Transverse colon (tissue), 4 donors: ENCODE results near the gene GPHN. TPM values are rescaled to one million over a fixed set of nuclear protein-coding genes. Genes with fewer than 3 reads are reported as not detected.

Source experiments
- DNase-seq: peaks from one replicate; pipeline ENCODE4 v3.0.0-alpha.2; 2019
- H3K27ac ChIP-seq, 4 donors: fragments of 200-600 bp; sonication (generic); 2 replicates each; pipeline ENCODE4 v1.5.1; 2016 to 2018; ENCODE audit warnings: inconsistent platforms in 4 of 4
- H3K27me3 ChIP-seq: fragments of 200-600 bp; sonication (generic); 2 replicates; pipeline ENCODE4 v1.5.1; 2017; ENCODE audit warnings: inconsistent platforms
- H3K36me3 ChIP-seq, 4 donors: fragments of 200-600 bp; sonication (generic); 2 replicates each; pipeline ENCODE4 v1.5.1; 2017 to 2019; ENCODE audit warnings: inconsistent platforms in 4 of 4
- H3K4me1 ChIP-seq, 4 donors: fragments of 200-600 bp; sonication (generic); 2 replicates each; pipeline ENCODE4 v1.5.1; 2017 to 2020; ENCODE audit warnings: inconsistent platforms in 4 of 4
- H3K4me3 ChIP-seq, 4 donors: fragments of 200-600 bp; sonication (generic); 1 replicate in 1 of 4; 2 replicates in 3 of 4; pipeline versions ENCODE4 v1.5.1 to v1.6.1; 2017 to 2019; ENCODE audit warnings: inconsistent platforms in 4 of 4
- H3K9me3 ChIP-seq, 2 donors: fragments of 200-600 bp; sonication (generic); 2 replicates each; pipeline ENCODE4 v1.5.1; 2017 to 2019; ENCODE audit warnings: inconsistent platforms in 2 of 2
- EP300 ChIP-seq: sonication (generic); formaldehyde crosslinking; IDR thresholded peaks from one replicate; pipeline ENCODE4 v1.6.1; 2017; ENCODE audit warnings: antibody characterized with exemption, low read depth
- POLR2A ChIP-seq: fragments of 450-650 bp; IDR thresholded peaks from one replicate; pipeline ENCODE4 v1.6.1; 2016; ENCODE audit warnings: antibody characterized with exemption, mild to moderate bottlenecking, moderate library complexity
- POLR2AphosphoS5 ChIP-seq, 3 donors: sonication (generic); formaldehyde crosslinking; IDR thresholded peaks; one replicate each; pipeline ENCODE4 v1.6.1; 2016; ENCODE audit warnings: antibody characterized with exemption in 3 of 3
- WGBS, 2 donors: methylation state at CpG; one replicate each; pipeline ENCODE4 v1.1.5; 2018; ENCODE audit warnings: low coverage in 1 of 2; 5-methylcytosine and 5-hydroxymethylcytosine counted together
- in situ Hi-C, 4 donors: fragments of 200-750 bp; cut with MboI; loops; one replicate each; pipeline versions ENCODE4 v1.15.0 to v1.15.1; 2017; ENCODE audit warnings: low sequenced_read_pairs in 3 of 4, low pct_ligation_motif_present in 1 of 4, low pct_unique_long_range_greater_than_20kb in 1 of 4
- intact Hi-C: fragments of 100-400 bp; cut with DNase I; formaldehyde crosslinking; loops from one replicate; pipeline ENCODE4 v1.15.1; 2023; ENCODE audit warnings: low total_unique reads
- total RNA-seq, 4 donors: library from RNA; depleted of rRNA; stranded (reverse); fragments of >200 nt; gene quantifications; one replicate each; pipeline ENCODE4 v1.1.0, GENCODE V29; 2016
- TF ChIP-seq, protein P1 (sequence below), 5 experiments: fragments of 200-600 bp in 3 of 5; fragments of 450-650 bp in 2 of 5; sonication (generic) in 3 of 5; IDR thresholded peaks; 1 replicate in 2 of 5; 2 replicates in 3 of 5; pipeline ENCODE4 v1.5.1; 2016 to 2017; ENCODE audit warnings: antibody characterized with exemption in 5 of 5, inconsistent platforms in 3 of 5, mild to moderate bottlenecking in 2 of 5, moderate library complexity in 1 of 5

The GPHN gene
- total RNA-seq, 4 donors from 2014 or later: 8.6 to 59.7 (median 23.6) TPM

DNA sequence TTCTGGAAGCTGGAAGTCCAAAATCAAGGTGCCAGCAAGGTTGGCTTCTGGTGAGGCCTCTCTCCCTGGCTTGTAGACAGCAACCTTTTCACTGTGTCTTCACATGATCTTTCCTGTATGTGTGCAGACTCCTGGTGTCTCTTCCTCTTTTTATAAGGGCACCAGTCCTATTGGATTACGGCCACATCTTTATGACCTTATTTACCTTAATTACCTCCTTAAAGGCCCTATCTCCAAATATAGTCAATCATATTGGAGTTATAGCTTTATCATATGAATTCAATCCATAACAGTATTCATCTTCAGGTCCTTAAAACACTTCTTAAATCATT, 660.1 kb downstream of the GPHN start:
- H3K4me3 ChIP-seq: no peak overlapping the region
- no peaks in the 10 kb centered on the region for H3K9me3 ChIP-seq
- DNase-seq: no peak
- H3K4me1 ChIP-seq: peaks cover 0 to 8% (median 0%) of the 10 kb centered on the region in 4 donors
- intact Hi-C loops (loop anchor here (5.0 kb wide), 1 partner anchor 119 kb away; no protein-coding TSS in a partner anchor), in situ Hi-C loops (loop anchor here in 3 of 4 donors (5.0 to 10.0 kb wide), 3 partner anchors 114 to 127 kb away; no protein-coding TSS in a partner anchor)
- TF ChIP-seq POLR2A: no peak
- no peak for TF ChIP-seq EP300
- no peak for TF ChIP-seq POLR2AphosphoS5 (IDR thresholded peaks at IDR 0.05)
- TF ChIP-seq, protein P1, sequence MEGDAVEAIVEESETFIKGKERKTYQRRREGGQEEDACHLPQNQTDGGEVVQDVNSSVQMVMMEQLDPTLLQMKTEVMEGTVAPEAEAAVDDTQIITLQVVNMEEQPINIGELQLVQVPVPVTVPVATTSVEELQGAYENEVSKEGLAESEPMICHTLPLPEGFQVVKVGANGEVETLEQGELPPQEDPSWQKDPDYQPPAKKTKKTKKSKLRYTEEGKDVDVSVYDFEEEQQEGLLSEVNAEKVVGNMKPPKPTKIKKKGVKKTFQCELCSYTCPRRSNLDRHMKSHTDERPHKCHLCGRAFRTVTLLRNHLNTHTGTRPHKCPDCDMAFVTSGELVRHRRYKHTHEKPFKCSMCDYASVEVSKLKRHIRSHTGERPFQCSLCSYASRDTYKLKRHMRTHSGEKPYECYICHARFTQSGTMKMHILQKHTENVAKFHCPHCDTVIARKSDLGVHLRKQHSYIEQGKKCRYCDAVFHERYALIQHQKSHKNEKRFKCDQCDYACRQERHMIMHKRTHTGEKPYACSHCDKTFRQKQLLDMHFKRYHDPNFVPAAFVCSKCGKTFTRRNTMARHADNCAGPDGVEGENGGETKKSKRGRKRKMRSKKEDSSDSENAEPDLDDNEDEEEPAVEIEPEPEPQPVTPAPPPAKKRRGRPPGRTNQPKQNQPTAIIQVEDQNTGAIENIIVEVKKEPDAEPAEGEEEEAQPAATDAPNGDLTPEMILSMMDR (IDR thresholded peaks at IDR 0.05): no peak
- no peaks in the 10 kb centered on the region for H3K27me3 ChIP-seq
- WGBS, 2 donors: 52 to 67% methylated on average over 1 of the region's 1 CpG
- no peaks in the 10 kb centered on the region for H3K36me3 ChIP-seq
- no peak overlapping the region for H3K27ac ChIP-seq

DNA sequence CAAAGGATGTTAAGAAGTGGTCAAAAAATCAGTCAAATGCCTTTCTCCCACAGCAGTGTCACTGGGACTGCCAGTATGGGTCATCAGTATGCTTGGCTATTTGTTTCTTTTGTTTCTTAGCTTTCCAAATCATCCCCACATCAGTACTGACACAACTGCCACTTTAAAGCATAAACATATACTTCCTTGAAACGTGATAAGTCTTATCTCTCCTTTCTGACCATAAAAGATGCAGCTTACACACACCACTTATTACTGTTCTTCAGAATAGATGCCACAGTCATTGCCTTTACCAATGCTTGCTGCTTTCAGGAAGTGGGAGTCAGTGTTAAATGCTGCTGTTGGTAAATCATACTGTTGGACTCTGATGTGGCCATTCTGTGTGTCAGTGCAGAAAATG, 662.7 kb downstream of the GPHN start:
- H3K27me3 ChIP-seq: no peaks in the 10 kb centered on the region
- H3K4me3 ChIP-seq: no peak overlapping the region

DNA sequence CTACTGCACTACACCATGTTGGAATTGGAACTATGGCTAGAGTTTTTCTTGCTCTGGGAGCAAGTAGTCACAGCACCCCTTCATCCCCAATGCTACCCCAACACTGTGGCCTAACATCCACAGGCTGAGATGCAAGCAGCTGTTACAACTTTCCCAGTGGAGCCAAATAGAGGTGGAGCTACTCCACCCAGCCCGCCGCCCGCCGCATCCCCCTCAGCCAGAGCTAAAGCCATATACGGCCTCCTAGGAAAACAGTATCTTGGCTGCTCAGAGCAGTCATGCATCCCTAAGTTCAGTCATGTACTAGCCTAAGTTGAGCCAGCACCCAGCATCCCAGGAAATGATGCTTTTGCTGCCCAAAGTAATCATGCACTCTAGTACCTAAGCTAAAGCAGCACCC, 664.1 kb downstream of the GPHN start:
- peaks cover 0 to 7% of the 10 kb centered on the region in 2 donors for H3K9me3 ChIP-seq
- TF ChIP-seq EP300 (no peak), POLR2AphosphoS5 (IDR thresholded peaks at IDR 0.05) (no peak), POLR2A (no peak)
- TF ChIP-seq, protein P1 (IDR thresholded peaks at IDR 0.05): no peak
- intact Hi-C loops (no loop called here), in situ Hi-C loops (no loop called here)
- H3K4me1 ChIP-seq: peaks cover 0 to 8% (median 0%) of the 10 kb centered on the region in 4 donors
- WGBS, 2 donors: 95% methylated on average over 5 of the region's 5 CpGs; no CpG with 5 or more reads in 1 of the 2 donors
- no peak overlapping the region for H3K4me3 ChIP-seq
- H3K27me3 ChIP-seq: no peaks in the 10 kb centered on the region
- H3K27ac ChIP-seq: no peak overlapping the region
- H3K36me3 ChIP-seq: no peaks in the 10 kb centered on the region
- DNase-seq: no peak

More for the DNA sequence above, 662.7 kb downstream of the GPHN start:
- H3K4me1 ChIP-seq: peaks cover 0 to 8% (median 0%) of the 10 kb centered on the region in 4 donors
- 16 to 31% methylated on average over 1 of the region's 1 CpG for WGBS, 2 donors
- H3K27ac ChIP-seq: no peak overlapping the region
- intact Hi-C loops: no loop called here
- no peak for DNase-seq
- TF ChIP-seq POLR2A: no peak
- TF ChIP-seq POLR2AphosphoS5 (IDR thresholded peaks at IDR 0.05): peak in 1 of 3 donors; percentile 22
- in situ Hi-C loops: no loop called here
- H3K36me3 ChIP-seq: no peaks in the 10 kb centered on the region
- peaks cover 0 to 7% of the 10 kb centered on the region in 2 donors for H3K9me3 ChIP-seq

DNA sequence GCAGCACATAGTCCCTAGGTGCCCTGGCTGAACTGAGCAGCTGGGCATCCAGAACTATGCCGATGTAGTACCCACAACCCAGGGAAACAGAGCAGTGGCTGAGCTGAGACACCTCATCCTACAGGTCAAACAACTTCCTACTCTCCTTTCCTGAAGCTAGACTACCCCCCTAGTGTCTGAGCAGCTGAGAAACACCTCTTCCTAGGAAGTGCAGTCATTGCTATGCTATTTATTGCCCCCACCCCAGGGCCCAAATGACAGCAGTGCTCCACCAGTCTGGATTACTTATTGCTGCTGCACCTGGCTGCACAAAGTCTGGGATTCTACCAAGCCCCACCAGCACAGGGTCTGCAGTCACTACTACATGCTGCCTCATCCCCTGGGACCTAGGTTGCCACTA, 664.6 kb downstream of the GPHN start:
- 100% methylated on average over 1 of the region's 1 CpG; no CpG with 5 or more reads in 1 of the 2 donors for WGBS, 2 donors
- intact Hi-C loops: no loop called here

More for the DNA sequence above, 664.6 kb downstream of the GPHN start:
- in situ Hi-C loops: no loop called here
- H3K4me1 ChIP-seq: peaks cover 0 to 8% (median 0%) of the 10 kb centered on the region in 4 donors
- no peak overlapping the region for H3K27ac ChIP-seq
- H3K36me3 ChIP-seq: no peaks in the 10 kb centered on the region
- H3K4me3 ChIP-seq: no peak overlapping the region
- TF ChIP-seq, protein P1 (IDR thresholded peaks at IDR 0.05): no peak
- TF ChIP-seq POLR2AphosphoS5 (IDR thresholded peaks at IDR 0.05) (no peak), POLR2A (no peak), EP300 (no peak)
- H3K27me3 ChIP-seq: no peaks in the 10 kb centered on the region
- DNase-seq: no peak
- peaks cover 0 to 7% of the 10 kb centered on the region in 2 donors for H3K9me3 ChIP-seq
